K562 (cell line): ENCODE data around the gene KRT8. TPM values are rescaled to one million over a fixed set of nuclear protein-coding genes. Genes with fewer than 3 reads are reported as not detected.

ENCODE experiments used
- CREBBP ChIP-seq: IDR thresholded peaks from one replicate; pipeline ENCODE4 v1.6.1; 2012; ENCODE audit warnings: low read depth, mild to moderate bottlenecking, control low read depth, inconsistent platforms, low read length
- LCOR ChIP-seq: sonication (generic); formaldehyde crosslinking; IDR thresholded peaks from 2 replicates; pipeline ENCODE4 v1.8.0; 2022; ENCODE audit warnings: mild to moderate bottlenecking, missing genetic modification reagents
- ZNF12 ChIP-seq: sonication (generic); formaldehyde crosslinking; IDR thresholded peaks from 2 replicates; pipeline ENCODE4 v1.4.0; 2020; ENCODE audit warnings: mild to moderate bottlenecking, missing genetic modification reagents
- ZNF134 ChIP-seq: fragments of 250-450 bp; sonication (Bioruptor Pico); conservative IDR thresholded peaks from 2 replicates; pipeline ENCODE4 v1.4.0; 2020
- ZNF174 ChIP-seq: fragments of 250-450 bp; sonication (Bioruptor Pico); IDR thresholded peaks from 2 replicates; pipeline ENCODE4 v1.4.0; 2020; ENCODE audit warnings: mild to moderate bottlenecking
- ZNF184 ChIP-seq: sonication (generic); formaldehyde crosslinking; IDR thresholded peaks from 2 replicates; pipeline ENCODE4 v1.5.0; 2020; ENCODE audit warnings: missing genetic modification reagents
- ZNF408 ChIP-seq: fragments of 250-450 bp; sonication (Bioruptor Pico); IDR thresholded peaks from 2 replicates; pipeline ENCODE4 v1.4.0; 2020; ENCODE audit warnings: low read depth, mild to moderate bottlenecking, moderate library complexity
- ZNF780A ChIP-seq: fragments of 250-450 bp; sonication (Bioruptor Pico); IDR thresholded peaks from 2 replicates; pipeline ENCODE4 v1.5.0; 2021; ENCODE audit warnings: mild to moderate bottlenecking
- polyA plus RNA-seq, 8 experiments: library from polyadenylated mRNA; depleted of rRNA in 4 of 8; stranded (reverse) in 5 of 8; unstranded in 3 of 8; fragments of >200 nt; fragmentation: Nextera tagmentation in 2 of 8; fragmentation: Illumina TruSeq in 1 of 8; extraction: Ambion mirVana in 2 of 8; extraction: Trizol in 1 of 8; gene quantifications; 2 replicates each; pipeline versions ENCODE4 v1.2.1 to v1.2.3, GENCODE V29; 2011 to 2014; ENCODE audit warnings: inconsistent platforms in 1 of 8, missing spikeins in 1 of 8
- total RNA-seq, 7 experiments: library from RNA; depleted of rRNA in 6 of 7; stranded (reverse); fragments of >200 nt in 6 of 7; fragmentation: Illumina TruSeq in 2 of 7; extraction: Trizol in 2 of 7; gene quantifications; 2 replicates each; pipeline versions ENCODE4 v1.2.1 to v1.2.3, GENCODE V29; 2011 to 2021; ENCODE audit warnings: low replicate concordance in 1 of 7
- TF ChIP-seq, protein P1 (sequence below): fragments of 200-600 bp; sonication (generic); IDR thresholded peaks from one replicate; pipeline ENCODE4 v1.6.1; 2012; ENCODE audit warnings: mild to moderate bottlenecking, low read depth, low read length, inconsistent platforms
- TF ChIP-seq, protein P2 (sequence below): fragments of 250-450 bp; sonication (Bioruptor Pico); IDR thresholded peaks from 2 replicates; pipeline ENCODE4 v1.5.0; 2020; ENCODE audit warnings: mild to moderate bottlenecking
- TF ChIP-seq, protein P3 (sequence below): IDR thresholded peaks from 3 replicates; pipeline ENCODE4 v1.6.1; 2011; ENCODE audit warnings: borderline replicate concordance, mild to moderate bottlenecking, moderate library complexity; ENCODE audit not compliant: insufficient read length; ENCODE audit errors: extremely low read depth
- TF ChIP-seq, protein P4 (sequence below): fragments of 250-450 bp; sonication (Bioruptor Pico); IDR thresholded peaks from 2 replicates; pipeline ENCODE4 v1.8.0; 2021; ENCODE audit warnings: moderate library complexity, mild to moderate bottlenecking, inconsistent platforms

The KRT8 gene
- total and polyA plus RNA-seq, 9 of the 15 experiments (the other 6 are each of a cell fraction or from before 2014, with no cell fraction given) = 41.5 to 661 (median 260) TPM

DNA sequence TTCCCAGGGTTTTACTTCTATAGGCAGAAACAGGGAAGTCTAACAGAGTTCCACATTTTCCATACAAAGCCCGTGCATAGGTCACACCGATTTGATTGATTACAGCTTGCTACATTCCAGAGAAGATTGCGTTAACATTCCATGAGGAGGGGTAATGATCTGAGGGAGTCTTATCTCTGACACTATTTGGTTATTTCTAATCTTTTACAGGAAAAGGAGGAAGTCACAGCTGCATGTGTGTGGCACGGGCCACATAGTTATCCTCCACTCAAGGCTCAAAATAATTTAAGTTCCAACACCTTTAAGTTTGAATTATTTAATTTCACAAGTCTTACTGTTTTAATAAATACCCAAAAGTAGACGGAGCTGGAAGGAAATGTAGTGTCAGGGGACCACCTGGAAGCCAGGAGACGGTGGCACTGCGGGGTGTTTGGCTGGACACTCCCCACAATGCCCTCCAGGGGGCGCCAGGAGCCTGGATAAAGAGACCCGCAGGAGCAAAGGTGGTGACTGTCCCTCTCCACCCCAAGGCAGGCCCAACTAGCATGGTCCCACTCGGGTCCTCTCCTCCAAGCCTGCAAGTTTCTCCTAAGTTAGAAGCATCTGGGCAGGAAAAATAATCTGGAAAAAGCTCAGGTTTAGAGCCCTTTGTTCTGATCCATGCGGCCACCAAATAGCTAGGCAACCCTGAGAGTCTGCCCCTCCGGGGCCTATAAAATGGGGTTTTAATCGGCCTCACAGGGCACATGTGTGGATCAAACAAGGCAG, 20.2 kb downstream of the KRT8 start (continued):
- TF ChIP-seq, protein P1, sequence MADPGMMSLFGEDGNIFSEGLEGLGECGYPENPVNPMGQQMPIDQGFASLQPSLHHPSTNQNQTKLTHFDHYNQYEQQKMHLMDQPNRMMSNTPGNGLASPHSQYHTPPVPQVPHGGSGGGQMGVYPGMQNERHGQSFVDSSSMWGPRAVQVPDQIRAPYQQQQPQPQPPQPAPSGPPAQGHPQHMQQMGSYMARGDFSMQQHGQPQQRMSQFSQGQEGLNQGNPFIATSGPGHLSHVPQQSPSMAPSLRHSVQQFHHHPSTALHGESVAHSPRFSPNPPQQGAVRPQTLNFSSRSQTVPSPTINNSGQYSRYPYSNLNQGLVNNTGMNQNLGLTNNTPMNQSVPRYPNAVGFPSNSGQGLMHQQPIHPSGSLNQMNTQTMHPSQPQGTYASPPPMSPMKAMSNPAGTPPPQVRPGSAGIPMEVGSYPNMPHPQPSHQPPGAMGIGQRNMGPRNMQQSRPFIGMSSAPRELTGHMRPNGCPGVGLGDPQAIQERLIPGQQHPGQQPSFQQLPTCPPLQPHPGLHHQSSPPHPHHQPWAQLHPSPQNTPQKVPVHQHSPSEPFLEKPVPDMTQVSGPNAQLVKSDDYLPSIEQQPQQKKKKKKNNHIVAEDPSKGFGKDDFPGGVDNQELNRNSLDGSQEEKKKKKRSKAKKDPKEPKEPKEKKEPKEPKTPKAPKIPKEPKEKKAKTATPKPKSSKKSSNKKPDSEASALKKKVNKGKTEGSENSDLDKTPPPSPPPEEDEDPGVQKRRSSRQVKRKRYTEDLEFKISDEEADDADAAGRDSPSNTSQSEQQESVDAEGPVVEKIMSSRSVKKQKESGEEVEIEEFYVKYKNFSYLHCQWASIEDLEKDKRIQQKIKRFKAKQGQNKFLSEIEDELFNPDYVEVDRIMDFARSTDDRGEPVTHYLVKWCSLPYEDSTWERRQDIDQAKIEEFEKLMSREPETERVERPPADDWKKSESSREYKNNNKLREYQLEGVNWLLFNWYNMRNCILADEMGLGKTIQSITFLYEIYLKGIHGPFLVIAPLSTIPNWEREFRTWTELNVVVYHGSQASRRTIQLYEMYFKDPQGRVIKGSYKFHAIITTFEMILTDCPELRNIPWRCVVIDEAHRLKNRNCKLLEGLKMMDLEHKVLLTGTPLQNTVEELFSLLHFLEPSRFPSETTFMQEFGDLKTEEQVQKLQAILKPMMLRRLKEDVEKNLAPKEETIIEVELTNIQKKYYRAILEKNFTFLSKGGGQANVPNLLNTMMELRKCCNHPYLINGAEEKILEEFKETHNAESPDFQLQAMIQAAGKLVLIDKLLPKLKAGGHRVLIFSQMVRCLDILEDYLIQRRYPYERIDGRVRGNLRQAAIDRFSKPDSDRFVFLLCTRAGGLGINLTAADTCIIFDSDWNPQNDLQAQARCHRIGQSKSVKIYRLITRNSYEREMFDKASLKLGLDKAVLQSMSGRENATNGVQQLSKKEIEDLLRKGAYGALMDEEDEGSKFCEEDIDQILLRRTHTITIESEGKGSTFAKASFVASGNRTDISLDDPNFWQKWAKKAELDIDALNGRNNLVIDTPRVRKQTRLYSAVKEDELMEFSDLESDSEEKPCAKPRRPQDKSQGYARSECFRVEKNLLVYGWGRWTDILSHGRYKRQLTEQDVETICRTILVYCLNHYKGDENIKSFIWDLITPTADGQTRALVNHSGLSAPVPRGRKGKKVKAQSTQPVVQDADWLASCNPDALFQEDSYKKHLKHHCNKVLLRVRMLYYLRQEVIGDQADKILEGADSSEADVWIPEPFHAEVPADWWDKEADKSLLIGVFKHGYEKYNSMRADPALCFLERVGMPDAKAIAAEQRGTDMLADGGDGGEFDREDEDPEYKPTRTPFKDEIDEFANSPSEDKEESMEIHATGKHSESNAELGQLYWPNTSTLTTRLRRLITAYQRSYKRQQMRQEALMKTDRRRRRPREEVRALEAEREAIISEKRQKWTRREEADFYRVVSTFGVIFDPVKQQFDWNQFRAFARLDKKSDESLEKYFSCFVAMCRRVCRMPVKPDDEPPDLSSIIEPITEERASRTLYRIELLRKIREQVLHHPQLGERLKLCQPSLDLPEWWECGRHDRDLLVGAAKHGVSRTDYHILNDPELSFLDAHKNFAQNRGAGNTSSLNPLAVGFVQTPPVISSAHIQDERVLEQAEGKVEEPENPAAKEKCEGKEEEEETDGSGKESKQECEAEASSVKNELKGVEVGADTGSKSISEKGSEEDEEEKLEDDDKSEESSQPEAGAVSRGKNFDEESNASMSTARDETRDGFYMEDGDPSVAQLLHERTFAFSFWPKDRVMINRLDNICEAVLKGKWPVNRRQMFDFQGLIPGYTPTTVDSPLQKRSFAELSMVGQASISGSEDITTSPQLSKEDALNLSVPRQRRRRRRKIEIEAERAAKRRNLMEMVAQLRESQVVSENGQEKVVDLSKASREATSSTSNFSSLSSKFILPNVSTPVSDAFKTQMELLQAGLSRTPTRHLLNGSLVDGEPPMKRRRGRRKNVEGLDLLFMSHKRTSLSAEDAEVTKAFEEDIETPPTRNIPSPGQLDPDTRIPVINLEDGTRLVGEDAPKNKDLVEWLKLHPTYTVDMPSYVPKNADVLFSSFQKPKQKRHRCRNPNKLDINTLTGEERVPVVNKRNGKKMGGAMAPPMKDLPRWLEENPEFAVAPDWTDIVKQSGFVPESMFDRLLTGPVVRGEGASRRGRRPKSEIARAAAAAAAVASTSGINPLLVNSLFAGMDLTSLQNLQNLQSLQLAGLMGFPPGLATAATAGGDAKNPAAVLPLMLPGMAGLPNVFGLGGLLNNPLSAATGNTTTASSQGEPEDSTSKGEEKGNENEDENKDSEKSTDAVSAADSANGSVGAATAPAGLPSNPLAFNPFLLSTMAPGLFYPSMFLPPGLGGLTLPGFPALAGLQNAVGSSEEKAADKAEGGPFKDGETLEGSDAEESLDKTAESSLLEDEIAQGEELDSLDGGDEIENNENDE = no peak
- TF ChIP-seq ZNF12 (no peak), ZNF408 (CRISPR knock-in tag) (no peak), ZNF134 (CRISPR knock-in tag) (no peak), ZNF184 (CRISPR knock-in tag) (no peak), ZNF780A (CRISPR knock-in tag) (no peak), CREBBP (no peak), ZNF174 (CRISPR knock-in tag) (no peak), LCOR (CRISPR knock-in tag) (no peak)
- TF ChIP-seq, protein P2, sequence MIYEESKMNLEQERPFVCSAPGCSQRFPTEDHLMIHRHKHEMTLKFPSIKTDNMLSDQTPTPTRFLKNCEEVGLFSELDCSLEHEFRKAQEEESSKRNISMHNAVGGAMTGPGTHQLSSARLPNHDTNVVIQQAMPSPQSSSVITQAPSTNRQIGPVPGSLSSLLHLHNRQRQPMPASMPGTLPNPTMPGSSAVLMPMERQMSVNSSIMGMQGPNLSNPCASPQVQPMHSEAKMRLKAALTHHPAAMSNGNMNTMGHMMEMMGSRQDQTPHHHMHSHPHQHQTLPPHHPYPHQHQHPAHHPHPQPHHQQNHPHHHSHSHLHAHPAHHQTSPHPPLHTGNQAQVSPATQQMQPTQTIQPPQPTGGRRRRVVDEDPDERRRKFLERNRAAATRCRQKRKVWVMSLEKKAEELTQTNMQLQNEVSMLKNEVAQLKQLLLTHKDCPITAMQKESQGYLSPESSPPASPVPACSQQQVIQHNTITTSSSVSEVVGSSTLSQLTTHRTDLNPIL (CRISPR knock-in tag) = no peak
- TF ChIP-seq, protein P3, sequence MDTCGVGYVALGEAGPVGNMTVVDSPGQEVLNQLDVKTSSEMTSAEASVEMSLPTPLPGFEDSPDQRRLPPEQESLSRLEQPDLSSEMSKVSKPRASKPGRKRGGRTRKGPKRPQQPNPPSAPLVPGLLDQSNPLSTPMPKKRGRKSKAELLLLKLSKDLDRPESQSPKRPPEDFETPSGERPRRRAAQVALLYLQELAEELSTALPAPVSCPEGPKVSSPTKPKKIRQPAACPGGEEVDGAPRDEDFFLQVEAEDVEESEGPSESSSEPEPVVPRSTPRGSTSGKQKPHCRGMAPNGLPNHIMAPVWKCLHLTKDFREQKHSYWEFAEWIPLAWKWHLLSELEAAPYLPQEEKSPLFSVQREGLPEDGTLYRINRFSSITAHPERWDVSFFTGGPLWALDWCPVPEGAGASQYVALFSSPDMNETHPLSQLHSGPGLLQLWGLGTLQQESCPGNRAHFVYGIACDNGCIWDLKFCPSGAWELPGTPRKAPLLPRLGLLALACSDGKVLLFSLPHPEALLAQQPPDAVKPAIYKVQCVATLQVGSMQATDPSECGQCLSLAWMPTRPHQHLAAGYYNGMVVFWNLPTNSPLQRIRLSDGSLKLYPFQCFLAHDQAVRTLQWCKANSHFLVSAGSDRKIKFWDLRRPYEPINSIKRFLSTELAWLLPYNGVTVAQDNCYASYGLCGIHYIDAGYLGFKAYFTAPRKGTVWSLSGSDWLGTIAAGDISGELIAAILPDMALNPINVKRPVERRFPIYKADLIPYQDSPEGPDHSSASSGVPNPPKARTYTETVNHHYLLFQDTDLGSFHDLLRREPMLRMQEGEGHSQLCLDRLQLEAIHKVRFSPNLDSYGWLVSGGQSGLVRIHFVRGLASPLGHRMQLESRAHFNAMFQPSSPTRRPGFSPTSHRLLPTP = no peak
- TF ChIP-seq, protein P4, sequence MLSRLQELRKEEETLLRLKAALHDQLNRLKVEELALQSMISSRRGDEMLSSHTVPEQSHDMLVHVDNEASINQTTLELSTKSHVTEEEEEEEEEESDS (CRISPR knock-in tag) = no peak
